GM10248 (cell line): ENCODE results near the gene TMEM225B.

Experiments
- CTCF ChIA-PET: fragments of 300-600 bp; sonication (Branson Sonifier 250); formaldehyde crosslinking; extraction: SDS; loops from one replicate; lab custom pipeline; 2021; ENCODE audit warnings: antibody characterized with exemption; lab: Yijun Ruan, JAX
- POLR2A ChIA-PET: fragments of 350-650 bp; sonication (Branson Sonifier 250); formaldehyde crosslinking; extraction: SDS; loops from one replicate; lab custom pipeline; 2020; ENCODE audit warnings: antibody characterized with exemption; lab: Yijun Ruan, JAX
- DNase-seq: peaks from one replicate; pipeline ENCODE4 v3.0.0; 2012; ENCODE audit errors: extremely low spot score
- CTCF ChIP-seq: IDR thresholded peaks from 2 replicates; pipeline ENCODE4 v1.5.1; 2012; ENCODE audit warnings: mild to moderate bottlenecking, low read depth; ENCODE audit errors: extremely low read depth, missing control alignments, control extremely low read depth

Gene TMEM225B

DNA sequence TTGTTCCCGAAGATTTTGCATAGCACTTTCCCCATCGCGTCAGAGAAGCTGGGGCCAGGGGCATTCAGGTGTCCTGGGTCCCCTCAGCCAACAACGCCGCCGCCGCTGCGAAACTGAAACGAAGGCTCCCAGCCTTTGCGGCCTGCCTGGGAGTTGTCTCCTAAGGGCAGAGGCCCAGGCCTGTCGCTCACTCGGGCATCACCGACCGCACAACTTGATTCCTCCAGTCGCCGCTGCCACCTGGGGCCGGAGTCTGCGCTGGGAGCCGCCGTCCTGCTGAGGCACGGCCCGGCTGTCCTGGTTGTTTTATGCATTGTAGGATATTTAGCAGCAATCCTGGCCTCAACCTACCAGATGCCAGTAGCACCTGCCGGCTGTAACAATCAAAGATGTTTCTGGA lies 40.7 kb downstream of the TMEM225B start:
- POLR2A ChIA-PET: no interaction called here
- no peak for TF ChIP-seq CTCF
- CTCF ChIA-PET: no interaction called here
- no peak for DNase-seq

- no peak for DNase-seq
- CTCF ChIA-PET: no interaction called here
- POLR2A ChIA-PET: no interaction called here
- no peak for TF ChIP-seq CTCF
Measured at GRCh38 chr7:99639267-99639666, 41.2 kb downstream of the TMEM225B start.

GRCh38 chr7:99642027-99642426 lies 44.0 kb downstream of the TMEM225B start:
- DNase-seq: no peak
- POLR2A ChIA-PET: no interaction called here
- TF ChIP-seq CTCF: no peak
- CTCF ChIA-PET: no interaction called here

DNA sequence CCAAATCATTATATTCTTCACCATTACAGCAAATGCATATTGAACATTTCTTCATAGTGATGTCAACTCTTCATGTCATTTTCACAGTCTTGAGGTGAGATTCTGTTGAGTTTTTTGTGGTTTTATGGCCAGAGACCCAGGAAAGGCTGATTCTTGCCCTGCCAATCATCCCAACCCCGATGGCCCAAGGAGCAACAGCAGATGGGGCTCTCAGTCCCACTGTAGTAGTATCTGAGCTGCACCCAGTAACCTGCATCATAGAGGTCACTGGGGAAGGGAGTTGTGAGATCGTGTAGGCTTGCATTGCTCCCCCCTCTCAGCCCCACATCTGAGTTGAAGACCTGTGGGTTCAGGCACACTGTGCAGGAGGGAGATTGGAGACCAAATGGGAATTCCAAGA lies 45.4 kb downstream of the TMEM225B start:
- ChIA-PET POLR2A (no interaction called here), CTCF (no interaction called here)
- TF ChIP-seq CTCF: no peak
- no peak for DNase-seq

GRCh38 chr7:99644431-99644830 lies 46.4 kb downstream of the TMEM225B start:
- ChIA-PET POLR2A (no interaction called here), CTCF (no interaction called here)
- DNase-seq: no peak
- no peak for TF ChIP-seq CTCF

- POLR2A ChIA-PET: no interaction called here
- CTCF ChIA-PET: no interaction called here
- TF ChIP-seq CTCF: no peak
- no peak for DNase-seq
Measured at GRCh38 chr7:99645590-99645989, 47.5 kb downstream of the TMEM225B start.

DNA sequence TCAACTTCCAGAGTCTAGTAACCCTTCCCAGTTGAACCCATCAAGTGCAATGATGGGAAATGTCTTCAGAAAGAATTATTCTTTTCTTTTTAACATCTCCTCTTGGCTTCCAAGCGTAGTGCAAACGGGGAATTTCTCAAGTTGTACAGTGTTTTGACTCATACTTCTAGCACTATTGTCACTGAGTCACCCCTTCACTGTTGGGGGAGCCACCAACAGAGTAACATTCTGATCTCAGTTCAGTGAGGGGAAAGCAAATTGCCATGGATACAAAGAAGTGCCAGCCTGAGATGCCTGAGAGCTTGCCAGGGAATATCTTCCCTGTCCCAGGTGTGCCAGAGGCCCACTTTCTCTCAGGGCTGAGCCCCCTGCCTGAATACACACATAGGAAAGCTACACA lies 50.8 kb downstream of the TMEM225B start:
- POLR2A ChIA-PET: no interaction called here
- CTCF ChIA-PET: no interaction called here
- no peak for DNase-seq
- no peak for TF ChIP-seq CTCF
